HepG2 (cell line): ENCODE measurements around the gene TLL2. TPM values are rescaled to one million over a fixed set of nuclear protein-coding genes. Genes with fewer than 3 reads are reported as not detected.
A peak's percentile ranks its signal among the peaks of the same experiment; 100 is the strongest.

Source experiments
- ARNTL ChIP-seq: sonication (generic); formaldehyde crosslinking; IDR thresholded peaks from 2 replicates; pipeline ENCODE4 v1.4.0; 2020; ENCODE audit warnings: mild to moderate bottlenecking, missing genetic modification reagents
- BORCS8-MEF2B ChIP-seq: sonication (generic); formaldehyde crosslinking; IDR thresholded peaks from 2 replicates; pipeline ENCODE4 v1.8.0; 2022; ENCODE audit warnings: mild to moderate bottlenecking, missing genetic modification reagents
- GABPB1 ChIP-seq: IDR thresholded peaks from 2 replicates; pipeline ENCODE4 v1.6.1; 2016; ENCODE audit warnings: mild to moderate bottlenecking, missing genetic modification reagents, moderate library complexity, missing compliant biosample characterization
- NFATC3 ChIP-seq: sonication (generic); formaldehyde crosslinking; IDR thresholded peaks from 2 replicates; pipeline ENCODE4 v1.5.1; 2020; ENCODE audit warnings: mild to moderate bottlenecking, missing genetic modification reagents
- NR2F1 ChIP-seq, 2 experiments: fragments of 450-650 bp in 1 of 2; formaldehyde crosslinking in 1 of 2; IDR thresholded peaks; 2 replicates each; pipeline versions ENCODE4 v1.5.0 to v1.6.1; 2016 to 2020; ENCODE audit warnings: mild to moderate bottlenecking in 1 of 2, missing compliant biosample characterization in 1 of 2, missing genetic modification reagents in 1 of 2, moderate library complexity in 1 of 2
- RBM22 ChIP-seq: fragments of 200-400 bp; formaldehyde crosslinking; optimal IDR thresholded peaks from 2 replicates; pipeline ENCODE3; 2017; ENCODE audit warnings: mild to moderate bottlenecking, low read length, moderate library complexity
- SMAD1 ChIP-seq: sonication (generic); formaldehyde crosslinking; IDR thresholded peaks from 2 replicates; pipeline ENCODE4 v1.4.0; 2020; ENCODE audit warnings: missing genetic modification reagents, low read depth, mild to moderate bottlenecking, borderline replicate concordance
- SPEN ChIP-seq: sonication (generic); formaldehyde crosslinking; IDR thresholded peaks from 2 replicates; pipeline ENCODE4 v1.5.1; 2020; ENCODE audit warnings: low read depth, mild to moderate bottlenecking, missing genetic modification reagents
- ZNF225 ChIP-seq: sonication (generic); formaldehyde crosslinking; IDR thresholded peaks from 2 replicates; pipeline ENCODE4 v1.4.0; 2020; ENCODE audit warnings: mild to moderate bottlenecking, missing genetic modification reagents
- ZNF383 ChIP-seq: sonication (generic); formaldehyde crosslinking; IDR thresholded peaks from 2 replicates; pipeline ENCODE4 v1.4.0; 2020; ENCODE audit warnings: missing genetic modification reagents, mild to moderate bottlenecking, borderline replicate concordance
- ZNF430 ChIP-seq: sonication (generic); formaldehyde crosslinking; IDR thresholded peaks from 2 replicates; pipeline ENCODE4 v1.9.0; 2021; ENCODE audit warnings: mild to moderate bottlenecking, missing genetic modification reagents
- ZNF615 ChIP-seq: sonication (generic); formaldehyde crosslinking; IDR thresholded peaks from 2 replicates; pipeline ENCODE4 v1.5.0; 2020; ENCODE audit warnings: mild to moderate bottlenecking, missing genetic modification reagents, borderline replicate concordance
- ZNF644 ChIP-seq: IDR thresholded peaks from 2 replicates; pipeline ENCODE4 v1.6.1; 2016; ENCODE audit warnings: low read depth
- ZNF790 ChIP-seq: sonication (generic); formaldehyde crosslinking; IDR thresholded peaks from 2 replicates; pipeline ENCODE4 v1.8.0; 2022; ENCODE audit warnings: missing genetic modification reagents, mild to moderate bottlenecking, borderline replicate concordance
- ZNF839 ChIP-seq: sonication (generic); formaldehyde crosslinking; IDR thresholded peaks from 2 replicates; pipeline ENCODE4 v1.4.0; 2020; ENCODE audit warnings: missing genetic modification reagents, mild to moderate bottlenecking, borderline replicate concordance
- polyA plus RNA-seq, 8 experiments: library from polyadenylated mRNA; depleted of rRNA in 3 of 8; stranded (reverse) in 7 of 8; unstranded in 1 of 8; fragments of >200 nt; fragmentation: Illumina TruSeq in 4 of 8; extraction: Trizol in 4 of 8; gene quantifications; 2 replicates each; pipeline versions ENCODE4 v1.2.1 to v1.2.3, GENCODE V29; 2011 to 2016; ENCODE audit warnings: low read depth in 4 of 8, missing spikeins in 1 of 8, mixed read lengths in 1 of 8; ENCODE audit not compliant: insufficient read depth in 1 of 8
- total RNA-seq, 5 experiments: library from RNA; depleted of rRNA; stranded (reverse); fragments of >200 nt; fragmentation: Illumina TruSeq; extraction: Trizol; gene quantifications; 2 replicates each; pipeline ENCODE4 v1.2.3, GENCODE V29; 2016; ENCODE audit warnings: low read depth in 1 of 5
- TF ChIP-seq, protein P1 (sequence below): fragments of 450-650 bp; IDR thresholded peaks from 2 replicates; pipeline ENCODE4 v1.6.1; 2017; ENCODE audit warnings: mild to moderate bottlenecking
- TF ChIP-seq, protein P2 (sequence below): sonication (generic); formaldehyde crosslinking; IDR thresholded peaks from 2 replicates; pipeline ENCODE4 v1.4.0; 2020; ENCODE audit warnings: missing genetic modification reagents, mild to moderate bottlenecking, borderline replicate concordance
- TF ChIP-seq, protein P3 (sequence below): sonication (generic); formaldehyde crosslinking; conservative IDR thresholded peaks from 2 replicates; pipeline ENCODE4 v1.4.0; 2020; ENCODE audit warnings: missing genetic modification reagents
- TF ChIP-seq, protein P4 (sequence below): sonication (generic); formaldehyde crosslinking; IDR thresholded peaks from 2 replicates; pipeline ENCODE4 v1.5.1; 2020; ENCODE audit warnings: mild to moderate bottlenecking, missing genetic modification reagents

The TLL2 gene
- total and polyA plus RNA-seq, 2 of the 13 experiments (the other 11 are each of a cell fraction or from before 2014, with no cell fraction given), result 0.09 TPM; not detected in 1

DNA sequence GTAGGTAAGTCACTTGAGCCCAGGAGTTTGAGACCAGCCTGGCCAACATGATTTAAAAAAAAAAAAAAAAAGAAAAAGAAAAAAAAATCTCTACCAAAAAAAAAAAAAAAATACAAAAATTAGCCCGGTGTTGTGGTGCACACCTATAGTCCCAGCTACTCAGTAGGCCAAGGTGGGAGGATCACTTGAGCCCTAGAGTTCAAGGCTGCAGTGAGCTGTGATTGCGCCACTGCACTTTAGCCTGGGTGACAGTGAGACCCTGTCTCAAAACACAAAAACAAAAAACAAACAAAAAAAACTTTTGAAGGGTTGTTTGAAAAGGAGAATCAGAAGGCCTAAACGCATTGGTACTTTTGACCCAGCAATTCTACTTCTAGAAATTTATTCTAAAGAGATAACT lies 13.7 kb downstream of the TLL2 start (continued):
- TF ChIP-seq ZNF615 (CRISPR knock-in tag) (no peak), ZNF644 (CRISPR knock-in tag) (0 out of 2 replicates have a peak, but pooled peaks have one; percentile 32), ZNF225 (no peak), ZNF790 (CRISPR knock-in tag) (no peak), SPEN (CRISPR knock-in tag) (no peak), RBM22 (no peak), ZNF430 (CRISPR knock-in tag) (no peak), ZNF839 (CRISPR knock-in tag) (no peak), NFATC3 (CRISPR knock-in tag) (no peak), ZNF383 (CRISPR knock-in tag) (no peak), NR2F1 (CRISPR knock-in tag; IDR thresholded peaks at IDR 0.05) (0 out of 4 replicates have a peak, but pooled peaks of 1 of the 2 experiments have one; percentile 48), GABPB1 (CRISPR knock-in tag) (no peak), ARNTL (CRISPR knock-in tag) (no peak), BORCS8-MEF2B (CRISPR knock-in tag) (no peak), SMAD1 (no peak)
- TF ChIP-seq, protein P1, sequence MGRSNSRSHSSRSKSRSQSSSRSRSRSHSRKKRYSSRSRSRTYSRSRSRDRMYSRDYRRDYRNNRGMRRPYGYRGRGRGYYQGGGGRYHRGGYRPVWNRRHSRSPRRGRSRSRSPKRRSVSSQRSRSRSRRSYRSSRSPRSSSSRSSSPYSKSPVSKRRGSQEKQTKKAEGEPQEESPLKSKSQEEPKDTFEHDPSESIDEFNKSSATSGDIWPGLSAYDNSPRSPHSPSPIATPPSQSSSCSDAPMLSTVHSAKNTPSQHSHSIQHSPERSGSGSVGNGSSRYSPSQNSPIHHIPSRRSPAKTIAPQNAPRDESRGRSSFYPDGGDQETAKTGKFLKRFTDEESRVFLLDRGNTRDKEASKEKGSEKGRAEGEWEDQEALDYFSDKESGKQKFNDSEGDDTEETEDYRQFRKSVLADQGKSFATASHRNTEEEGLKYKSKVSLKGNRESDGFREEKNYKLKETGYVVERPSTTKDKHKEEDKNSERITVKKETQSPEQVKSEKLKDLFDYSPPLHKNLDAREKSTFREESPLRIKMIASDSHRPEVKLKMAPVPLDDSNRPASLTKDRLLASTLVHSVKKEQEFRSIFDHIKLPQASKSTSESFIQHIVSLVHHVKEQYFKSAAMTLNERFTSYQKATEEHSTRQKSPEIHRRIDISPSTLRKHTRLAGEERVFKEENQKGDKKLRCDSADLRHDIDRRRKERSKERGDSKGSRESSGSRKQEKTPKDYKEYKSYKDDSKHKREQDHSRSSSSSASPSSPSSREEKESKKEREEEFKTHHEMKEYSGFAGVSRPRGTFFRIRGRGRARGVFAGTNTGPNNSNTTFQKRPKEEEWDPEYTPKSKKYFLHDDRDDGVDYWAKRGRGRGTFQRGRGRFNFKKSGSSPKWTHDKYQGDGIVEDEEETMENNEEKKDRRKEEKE, result no peak
- TF ChIP-seq, protein P2, sequence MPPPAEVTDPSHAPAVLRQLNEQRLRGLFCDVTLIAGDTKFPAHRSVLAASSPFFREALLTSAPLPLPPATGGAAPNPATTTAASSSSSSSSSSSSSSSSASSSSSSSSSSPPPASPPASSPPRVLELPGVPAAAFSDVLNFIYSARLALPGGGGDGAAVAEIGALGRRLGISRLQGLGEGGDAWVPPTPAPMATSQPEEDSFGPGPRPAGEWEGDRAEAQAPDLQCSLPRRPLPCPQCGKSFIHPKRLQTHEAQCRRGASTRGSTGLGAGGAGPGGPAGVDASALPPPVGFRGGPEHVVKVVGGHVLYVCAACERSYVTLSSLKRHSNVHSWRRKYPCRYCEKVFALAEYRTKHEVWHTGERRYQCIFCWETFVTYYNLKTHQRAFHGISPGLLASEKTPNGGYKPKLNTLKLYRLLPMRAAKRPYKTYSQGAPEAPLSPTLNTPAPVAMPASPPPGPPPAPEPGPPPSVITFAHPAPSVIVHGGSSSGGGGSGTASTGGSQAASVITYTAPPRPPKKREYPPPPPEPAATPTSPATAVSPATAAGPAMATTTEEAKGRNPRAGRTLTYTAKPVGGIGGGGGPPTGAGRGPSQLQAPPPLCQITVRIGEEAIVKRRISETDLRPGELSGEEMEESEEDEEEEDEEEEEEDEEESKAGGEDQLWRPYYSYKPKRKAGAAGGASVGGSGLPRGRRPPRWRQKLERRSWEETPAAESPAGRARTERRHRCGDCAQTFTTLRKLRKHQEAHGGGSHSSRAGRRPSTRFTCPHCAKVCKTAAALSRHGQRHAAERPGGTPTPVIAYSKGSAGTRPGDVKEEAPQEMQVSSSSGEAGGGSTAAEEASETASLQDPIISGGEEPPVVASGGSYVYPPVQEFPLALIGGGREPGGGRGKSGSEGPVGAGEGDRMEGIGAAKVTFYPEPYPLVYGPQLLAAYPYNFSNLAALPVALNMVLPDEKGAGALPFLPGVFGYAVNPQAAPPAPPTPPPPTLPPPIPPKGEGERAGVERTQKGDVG (CRISPR knock-in tag), result no peak
- TF ChIP-seq, protein P3, sequence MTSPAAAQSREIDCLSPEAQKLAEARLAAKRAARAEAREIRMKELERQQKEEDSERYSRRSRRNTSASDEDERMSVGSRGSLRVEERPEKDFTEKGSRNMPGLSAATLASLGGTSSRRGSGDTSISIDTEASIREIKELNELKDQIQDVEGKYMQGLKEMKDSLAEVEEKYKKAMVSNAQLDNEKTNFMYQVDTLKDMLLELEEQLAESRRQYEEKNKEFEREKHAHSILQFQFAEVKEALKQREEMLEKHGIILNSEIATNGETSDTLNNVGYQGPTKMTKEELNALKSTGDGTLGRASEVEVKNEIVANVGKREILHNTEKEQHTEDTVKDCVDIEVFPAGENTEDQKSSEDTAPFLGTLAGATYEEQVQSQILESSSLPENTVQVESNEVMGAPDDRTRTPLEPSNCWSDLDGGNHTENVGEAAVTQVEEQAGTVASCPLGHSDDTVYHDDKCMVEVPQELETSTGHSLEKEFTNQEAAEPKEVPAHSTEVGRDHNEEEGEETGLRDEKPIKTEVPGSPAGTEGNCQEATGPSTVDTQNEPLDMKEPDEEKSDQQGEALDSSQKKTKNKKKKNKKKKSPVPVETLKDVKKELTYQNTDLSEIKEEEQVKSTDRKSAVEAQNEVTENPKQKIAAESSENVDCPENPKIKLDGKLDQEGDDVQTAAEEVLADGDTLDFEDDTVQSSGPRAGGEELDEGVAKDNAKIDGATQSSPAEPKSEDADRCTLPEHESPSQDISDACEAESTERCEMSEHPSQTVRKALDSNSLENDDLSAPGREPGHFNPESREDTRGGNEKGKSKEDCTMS, result no peak
- TF ChIP-seq, protein P4, sequence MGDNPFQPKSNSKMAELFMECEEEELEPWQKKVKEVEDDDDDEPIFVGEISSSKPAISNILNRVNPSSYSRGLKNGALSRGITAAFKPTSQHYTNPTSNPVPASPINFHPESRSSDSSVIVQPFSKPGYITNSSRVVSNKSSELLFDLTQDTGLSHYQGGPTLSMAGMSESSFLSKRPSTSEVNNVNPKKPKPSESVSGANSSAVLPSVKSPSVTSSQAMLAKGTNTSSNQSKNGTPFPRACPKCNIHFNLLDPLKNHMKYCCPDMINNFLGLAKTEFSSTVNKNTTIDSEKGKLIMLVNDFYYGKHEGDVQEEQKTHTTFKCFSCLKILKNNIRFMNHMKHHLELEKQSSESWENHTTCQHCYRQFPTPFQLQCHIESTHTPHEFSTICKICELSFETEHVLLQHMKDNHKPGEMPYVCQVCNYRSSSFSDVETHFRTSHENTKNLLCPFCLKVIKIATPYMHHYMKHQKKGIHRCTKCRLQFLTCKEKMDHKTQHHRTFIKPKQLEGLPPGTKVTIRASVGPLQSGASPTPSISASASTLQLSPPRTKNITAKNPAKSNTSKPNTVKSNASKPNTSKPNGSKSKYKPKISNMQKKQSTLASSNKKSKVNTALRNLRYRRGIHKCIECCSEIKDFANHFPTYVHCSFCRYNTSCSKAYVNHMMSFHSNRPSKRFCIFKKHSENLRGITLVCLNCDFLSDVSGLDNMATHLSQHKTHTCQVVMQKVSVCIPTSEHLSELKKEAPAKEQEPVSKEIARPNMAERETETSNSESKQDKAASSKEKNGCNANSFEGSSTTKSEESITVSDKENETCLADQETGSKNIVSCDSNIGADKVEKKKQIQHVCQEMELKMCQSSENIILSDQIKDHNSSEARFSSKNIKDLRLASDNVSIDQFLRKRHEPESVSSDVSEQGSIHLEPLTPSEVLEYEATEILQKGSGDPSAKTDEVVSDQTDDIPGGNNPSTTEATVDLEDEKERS, result no peak
